HG03457 (cell line): ENCODE measurements around the gene PPP1R3C.

Source experiments
- ATAC-seq: cut with Tn5 transposase; IDR thresholded peaks from one replicate; pipeline ENCODE4 v1.9.1; 2021; ENCODE audit warnings: moderate number of reproducible peaks; ENCODE audit not compliant: unreplicated experiment

Gene PPP1R3C

DNA sequence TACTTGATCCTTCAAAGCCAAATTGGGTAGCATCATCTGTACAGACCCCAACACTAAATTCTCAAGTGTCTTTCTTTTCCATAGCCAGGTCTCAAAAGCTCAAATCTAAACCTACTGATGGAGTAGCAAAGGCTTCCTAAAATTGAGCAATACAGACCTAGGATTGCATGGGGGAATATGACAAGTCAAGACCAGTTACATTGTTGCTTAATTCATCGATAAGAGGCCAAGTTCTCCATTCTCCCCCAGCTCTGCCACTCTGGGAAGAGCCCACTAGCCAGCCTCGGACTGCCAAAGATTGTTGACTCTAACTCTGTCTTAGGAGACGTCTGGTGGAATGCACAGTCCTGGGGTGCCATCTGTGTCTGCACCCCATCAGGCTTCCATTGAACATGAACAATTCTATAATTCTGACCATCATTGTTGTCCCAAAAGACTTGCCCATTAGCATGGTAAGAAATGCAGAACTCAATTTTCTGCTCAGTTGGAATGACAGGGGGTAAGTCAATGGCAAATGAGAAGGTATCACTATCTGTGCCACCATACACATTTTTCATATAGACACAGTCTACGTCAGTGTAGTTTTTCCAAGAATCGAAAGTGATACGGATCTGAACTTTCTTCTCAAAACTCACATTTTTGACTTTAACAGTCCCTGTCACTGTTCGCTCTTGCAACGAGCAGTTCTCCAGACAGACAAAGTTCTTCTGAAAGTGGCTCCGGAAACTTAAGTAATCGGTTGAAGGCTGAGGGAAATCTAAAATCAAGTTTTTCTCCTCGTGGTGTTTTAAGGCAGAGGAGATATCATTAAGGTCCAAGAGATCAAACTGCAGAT is 2.9 kb downstream of the PPP1R3C start:
- no peak for ATAC-seq

DNA sequence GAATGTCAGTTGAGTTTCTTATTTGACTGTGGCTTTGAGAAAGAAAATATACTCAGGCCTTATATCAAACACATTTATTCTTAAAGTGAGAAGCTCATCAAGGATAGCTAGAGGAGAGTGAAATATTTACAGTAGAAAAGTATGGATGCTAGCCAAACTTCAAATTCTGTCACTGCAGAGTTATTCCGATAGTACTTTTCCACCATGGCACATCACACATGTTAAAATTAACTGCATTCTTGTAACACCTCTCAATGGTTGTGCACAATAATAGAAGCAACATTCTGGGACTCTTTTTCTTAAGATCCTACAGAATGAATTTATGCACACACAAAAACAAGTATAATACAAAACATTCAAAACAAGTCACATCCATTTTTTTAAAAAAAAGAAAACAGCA is 4.5 kb downstream of the PPP1R3C start:
- no peak for ATAC-seq

DNA sequence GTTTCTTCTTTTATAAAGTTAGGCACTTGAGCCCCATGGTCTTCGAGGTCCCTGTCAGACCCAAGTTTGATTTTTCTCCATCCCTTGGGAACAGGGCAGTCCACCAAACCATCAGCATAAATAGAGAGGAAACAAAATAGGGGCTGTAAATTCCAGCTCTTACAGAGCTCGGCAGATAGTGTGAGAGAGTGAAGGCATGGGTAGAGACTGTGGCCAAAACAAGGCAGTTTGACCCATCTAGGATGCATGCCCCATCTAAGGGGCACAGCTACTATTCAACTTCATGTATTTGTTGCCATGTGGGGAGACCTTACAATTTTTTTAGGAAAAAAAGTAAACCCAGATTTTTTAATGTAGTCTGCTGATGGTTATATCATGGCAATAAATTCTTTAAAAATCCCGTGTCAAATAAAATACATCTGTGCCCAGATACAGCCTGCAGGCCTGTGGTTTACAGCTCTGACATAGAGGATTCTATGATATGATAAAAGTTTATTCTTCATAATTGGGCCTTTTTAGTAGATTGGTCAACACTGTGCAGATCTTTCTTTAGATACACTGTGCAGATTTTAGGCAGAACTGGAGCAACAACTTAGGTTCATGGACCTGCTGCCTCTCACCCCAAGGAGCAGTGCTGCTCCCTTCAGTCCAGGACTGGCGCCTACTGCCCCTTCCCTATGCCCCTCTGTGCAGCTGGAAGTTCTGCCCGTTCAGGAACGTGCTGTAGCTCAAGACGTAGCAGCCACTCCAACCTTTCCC is 5.3 kb downstream of the PPP1R3C start:
- ATAC-seq, result no peak

DNA sequence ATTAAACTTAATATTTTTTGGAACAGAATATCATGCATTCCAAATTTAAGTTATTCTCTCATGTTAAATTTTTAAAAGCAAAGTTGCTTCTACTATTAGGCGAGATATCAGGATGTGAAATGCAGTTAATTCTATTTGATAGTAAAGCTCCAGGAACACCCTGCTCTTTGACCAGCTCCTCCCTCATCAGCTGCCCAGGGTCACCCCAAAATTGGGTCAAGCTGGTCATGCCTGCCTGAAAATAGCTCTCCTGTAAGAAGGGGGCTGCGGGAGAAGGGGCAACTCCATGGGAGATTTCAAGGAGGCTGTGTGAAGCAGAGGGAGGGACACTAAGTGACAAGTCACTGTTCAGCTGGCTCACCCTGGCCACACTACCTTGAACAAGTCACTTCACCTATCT is 5.9 kb downstream of the PPP1R3C start:
- ATAC-seq, result no peak

DNA sequence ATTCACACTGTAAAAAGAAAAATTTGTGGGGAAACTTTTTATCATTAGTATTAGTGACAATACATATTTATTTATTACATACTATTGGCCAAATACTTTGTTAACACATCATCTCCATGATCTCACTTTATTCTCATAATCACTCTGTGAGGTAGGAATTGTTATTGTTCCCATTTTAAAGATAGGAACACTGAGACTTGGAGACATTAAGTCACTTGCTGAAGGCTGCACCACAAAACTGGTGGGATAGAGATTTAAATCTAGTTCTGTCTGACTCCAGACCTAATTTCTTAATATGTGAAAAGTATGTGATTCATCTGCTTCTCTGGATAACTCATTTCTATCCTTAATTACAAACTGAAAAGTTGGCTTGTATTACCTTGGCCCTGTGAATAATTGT is 8.2 kb downstream of the PPP1R3C start:
- no peak for ATAC-seq

DNA sequence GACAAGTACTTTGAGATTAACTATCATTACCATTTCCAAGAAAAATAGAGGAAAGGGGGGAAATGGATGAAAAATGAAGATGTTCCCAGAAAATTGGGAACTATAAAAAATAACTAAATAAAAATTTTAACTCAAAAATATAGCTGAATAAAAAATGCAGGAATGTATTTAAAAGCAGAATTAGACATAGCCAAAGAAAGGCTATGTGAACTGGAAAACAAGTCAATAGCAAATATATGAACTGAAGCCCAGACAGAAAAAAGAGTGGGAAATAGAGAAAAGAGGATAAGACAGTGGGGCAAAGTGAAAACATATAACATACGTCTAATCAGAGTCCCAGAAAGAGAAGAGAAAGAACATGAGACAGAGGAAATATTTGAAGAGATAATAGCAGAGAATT is 10.3 kb downstream of the PPP1R3C start:
- ATAC-seq, result no peak

DNA sequence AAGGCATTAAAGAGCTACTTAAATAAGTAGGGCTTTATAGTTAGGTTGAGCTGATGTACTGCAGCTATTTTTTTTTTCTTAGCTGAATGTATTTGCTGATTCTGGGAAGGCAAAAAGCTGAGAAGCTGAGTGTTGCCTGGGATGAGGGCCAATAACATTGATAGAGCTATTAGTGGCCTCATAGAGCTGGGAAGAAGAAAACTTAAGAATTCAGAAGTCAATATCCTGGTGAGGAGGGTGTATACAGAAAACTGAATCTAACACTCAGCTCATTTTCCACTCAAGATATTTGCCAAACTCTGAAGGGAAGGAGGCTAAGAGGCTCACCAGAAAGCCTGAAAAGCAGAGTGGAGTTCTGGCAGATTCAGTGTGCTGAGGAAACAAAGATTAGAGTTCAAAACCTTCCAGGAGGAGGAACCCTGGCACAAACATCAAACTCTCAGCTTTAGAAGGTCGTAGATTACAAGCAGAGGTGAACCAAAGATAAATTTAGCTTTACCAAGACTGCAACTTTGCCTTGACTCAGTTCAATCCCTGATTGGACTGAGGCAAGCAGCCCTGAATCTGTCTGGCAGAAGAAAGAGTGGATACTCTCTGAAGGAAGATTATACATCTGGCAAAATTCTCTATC is 11.3 kb downstream of the PPP1R3C start:
- ATAC-seq, result no peak

DNA sequence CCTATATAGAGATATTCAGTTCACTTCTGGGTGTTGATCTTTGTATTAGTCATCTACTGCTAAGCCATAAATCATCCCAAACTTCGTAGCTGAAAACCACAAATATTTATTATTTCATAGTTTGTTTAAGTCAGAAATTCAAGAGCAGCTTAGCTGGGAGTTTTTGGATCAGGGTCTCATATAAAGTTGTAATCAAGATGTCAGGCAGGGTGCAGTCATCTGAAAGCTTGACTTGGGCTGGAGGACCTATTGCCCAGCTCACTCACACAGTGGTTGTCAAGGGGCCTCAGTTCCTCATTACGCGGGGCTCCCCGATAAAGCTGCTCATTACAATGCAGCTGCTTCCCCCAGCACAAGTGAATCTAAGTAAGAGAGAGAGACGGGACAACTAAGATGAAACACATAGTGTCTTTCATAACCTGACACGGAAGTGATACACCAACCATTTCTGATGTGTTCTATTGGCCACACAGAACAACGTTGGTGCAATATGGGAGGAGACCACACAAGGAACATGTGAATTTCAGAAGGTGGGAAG is 15.7 kb downstream of the PPP1R3C start:
- no peak for ATAC-seq

DNA sequence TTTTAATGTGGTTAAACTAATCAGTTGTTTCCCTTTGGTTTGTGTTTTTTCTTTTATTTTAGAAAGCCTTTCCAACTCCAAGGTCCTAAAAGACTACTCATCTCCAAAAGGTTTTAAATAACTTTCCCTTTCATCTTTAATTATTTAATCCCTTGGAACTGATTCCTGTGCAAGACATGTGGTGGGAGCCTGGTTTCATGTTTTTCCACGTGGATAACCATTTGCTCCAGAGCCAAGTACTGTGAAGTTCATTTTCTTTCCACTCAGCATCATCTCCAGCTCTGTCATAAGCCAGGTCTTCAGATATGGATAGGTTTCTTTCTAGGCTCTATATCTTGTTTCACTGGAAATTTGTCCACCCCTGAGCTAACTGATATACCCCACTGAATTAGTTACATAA is 16.7 kb downstream of the PPP1R3C start:
- no peak for ATAC-seq

DNA sequence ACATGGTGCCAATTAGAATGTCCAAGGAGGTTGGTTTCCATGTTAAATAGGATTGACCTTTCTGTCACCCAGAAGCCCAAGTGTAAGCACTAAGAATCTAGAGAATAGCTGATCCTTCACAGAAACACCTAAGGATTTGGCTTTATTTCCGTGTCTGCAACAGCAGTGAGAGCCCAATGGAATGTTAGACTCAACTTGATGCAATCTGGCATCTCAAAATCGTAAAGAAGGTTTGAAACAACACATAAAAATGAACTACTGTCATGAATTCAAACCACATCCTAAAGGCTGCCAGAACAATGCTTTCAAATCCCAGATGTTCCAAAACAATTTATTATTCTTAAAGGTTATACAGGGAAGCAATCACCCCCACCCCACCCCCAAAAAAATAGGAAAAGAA is 18.6 kb downstream of the PPP1R3C start:
- no peak for ATAC-seq

DNA sequence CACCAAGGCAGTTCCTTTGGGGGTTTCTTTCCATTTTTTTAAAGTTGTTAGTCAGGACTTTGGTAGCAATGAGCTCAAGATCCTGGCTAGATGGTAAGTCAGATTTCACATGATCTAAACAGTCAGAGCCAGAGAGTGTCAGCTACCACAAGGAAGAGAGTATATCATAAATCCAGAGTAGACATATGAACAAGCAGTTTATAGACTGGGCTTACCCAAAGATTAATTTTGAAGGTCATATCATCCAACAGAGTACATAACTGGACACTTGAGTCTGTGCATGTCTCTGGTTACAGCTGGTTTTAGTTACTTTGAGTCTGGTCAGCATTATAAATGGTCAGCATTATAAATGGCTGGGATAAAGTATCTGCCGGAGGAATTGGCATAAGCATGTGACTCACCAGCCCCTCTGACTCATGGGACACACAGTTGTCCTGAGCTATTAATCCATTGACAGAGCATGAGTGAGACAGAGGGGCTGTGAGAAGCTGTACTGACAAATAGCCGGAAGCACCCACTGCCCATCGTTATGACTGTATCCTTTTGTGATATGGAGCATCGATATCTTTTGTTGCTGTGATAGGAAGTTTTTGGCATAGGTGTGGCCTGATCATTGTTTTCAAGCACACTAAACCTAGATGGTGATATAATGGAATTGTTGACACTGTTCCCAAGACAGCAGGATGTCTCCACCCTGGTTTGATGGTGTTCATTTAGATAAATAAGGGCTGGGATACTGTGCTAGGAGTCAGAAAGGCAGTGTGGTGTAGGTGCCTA is 19.3 kb downstream of the PPP1R3C start:
- no peak for ATAC-seq

DNA sequence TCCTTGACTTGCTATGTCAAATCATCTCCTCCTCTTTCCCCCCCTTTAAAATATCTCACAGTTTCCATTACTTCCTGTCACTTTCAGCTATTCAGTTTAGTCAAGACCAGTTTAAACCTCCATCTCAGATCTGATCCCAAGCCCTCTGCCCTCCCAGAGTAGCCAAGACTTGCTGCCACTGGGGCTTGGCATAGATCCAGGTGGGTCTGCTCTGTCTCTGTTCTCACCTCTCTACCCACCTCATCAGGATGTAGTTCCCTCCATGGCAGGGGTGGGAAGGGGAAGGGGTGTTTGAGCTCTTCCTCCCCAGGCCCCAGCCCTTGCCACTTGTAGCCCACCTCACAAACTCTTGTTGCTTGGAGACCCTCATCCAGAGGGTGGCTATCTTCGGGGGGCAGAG is 22.0 kb downstream of the PPP1R3C start:
- no peak for ATAC-seq

DNA sequence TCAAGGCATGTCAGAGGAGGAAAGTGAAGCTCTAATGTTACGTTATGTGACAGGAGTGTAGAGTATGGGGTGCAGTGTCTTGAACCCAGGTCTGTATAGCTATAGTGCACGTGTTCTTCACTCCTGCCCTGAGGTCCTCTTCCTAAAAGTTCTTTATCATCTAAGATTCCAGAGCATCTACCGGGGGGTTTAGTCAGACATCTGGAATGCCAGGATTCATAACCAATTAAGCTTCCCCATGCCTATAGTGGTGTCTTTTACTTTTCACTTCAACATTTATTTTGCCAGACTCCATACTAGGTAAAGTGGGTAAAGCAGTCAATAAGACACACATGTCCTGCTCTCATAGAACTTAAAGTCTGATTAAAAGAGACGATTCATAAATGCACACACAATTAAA is 22.4 kb downstream of the PPP1R3C start:
- ATAC-seq, result no peak

DNA sequence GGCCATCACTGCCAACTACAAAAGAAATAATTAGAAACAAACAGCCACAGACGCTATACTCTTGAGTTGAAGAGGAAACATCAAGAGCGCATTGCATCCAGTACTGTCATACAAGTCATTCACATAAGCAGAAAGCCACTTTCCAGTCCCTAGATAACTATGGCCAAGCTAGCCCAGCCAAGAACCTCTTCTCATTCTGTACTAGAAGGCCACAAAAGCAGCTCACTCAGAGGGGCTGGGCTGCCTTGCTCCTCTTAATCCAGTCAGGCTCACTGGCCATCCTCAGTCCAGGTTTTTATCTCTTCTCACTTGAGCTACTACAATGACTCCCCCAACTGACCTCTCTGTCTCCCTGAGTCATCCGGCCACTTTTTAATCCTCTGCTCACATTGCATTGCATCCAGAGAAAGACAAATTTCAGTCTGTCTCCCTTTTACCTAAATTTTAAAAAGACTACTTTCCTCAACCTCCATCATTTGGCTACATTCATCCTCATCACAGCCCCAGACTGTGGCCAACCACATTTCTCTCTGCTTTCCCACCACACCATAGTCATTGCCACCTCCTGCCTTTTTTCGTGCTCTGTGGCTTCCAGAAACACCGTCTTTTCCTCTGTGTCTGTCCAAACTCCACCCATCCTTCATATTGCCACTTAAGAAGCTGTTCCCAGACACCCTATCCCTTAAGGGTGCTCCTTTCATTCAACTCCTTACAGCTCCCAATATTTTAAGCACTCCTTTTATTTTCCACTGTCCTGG is 25.0 kb downstream of the PPP1R3C start:
- ATAC-seq, result no peak

DNA sequence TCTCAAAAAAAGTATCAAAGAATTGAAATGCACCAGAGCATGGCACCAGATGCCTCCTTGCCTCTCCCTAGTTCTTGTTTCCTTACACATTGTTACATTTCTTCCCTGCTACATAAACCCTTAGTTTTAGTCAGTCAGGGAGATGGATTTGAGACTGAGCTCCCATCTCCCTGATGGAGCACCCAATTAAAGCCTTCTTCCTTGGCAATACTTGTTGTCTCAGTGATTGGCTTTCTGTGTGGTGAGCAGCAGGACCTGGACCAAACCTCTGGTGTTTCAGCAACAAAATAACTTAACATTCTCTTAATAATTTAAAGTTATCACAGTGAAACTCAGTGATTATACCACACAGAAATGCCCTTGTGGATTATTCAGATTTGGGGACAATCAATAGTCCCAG is 26.9 kb downstream of the PPP1R3C start:
- no peak for ATAC-seq

DNA sequence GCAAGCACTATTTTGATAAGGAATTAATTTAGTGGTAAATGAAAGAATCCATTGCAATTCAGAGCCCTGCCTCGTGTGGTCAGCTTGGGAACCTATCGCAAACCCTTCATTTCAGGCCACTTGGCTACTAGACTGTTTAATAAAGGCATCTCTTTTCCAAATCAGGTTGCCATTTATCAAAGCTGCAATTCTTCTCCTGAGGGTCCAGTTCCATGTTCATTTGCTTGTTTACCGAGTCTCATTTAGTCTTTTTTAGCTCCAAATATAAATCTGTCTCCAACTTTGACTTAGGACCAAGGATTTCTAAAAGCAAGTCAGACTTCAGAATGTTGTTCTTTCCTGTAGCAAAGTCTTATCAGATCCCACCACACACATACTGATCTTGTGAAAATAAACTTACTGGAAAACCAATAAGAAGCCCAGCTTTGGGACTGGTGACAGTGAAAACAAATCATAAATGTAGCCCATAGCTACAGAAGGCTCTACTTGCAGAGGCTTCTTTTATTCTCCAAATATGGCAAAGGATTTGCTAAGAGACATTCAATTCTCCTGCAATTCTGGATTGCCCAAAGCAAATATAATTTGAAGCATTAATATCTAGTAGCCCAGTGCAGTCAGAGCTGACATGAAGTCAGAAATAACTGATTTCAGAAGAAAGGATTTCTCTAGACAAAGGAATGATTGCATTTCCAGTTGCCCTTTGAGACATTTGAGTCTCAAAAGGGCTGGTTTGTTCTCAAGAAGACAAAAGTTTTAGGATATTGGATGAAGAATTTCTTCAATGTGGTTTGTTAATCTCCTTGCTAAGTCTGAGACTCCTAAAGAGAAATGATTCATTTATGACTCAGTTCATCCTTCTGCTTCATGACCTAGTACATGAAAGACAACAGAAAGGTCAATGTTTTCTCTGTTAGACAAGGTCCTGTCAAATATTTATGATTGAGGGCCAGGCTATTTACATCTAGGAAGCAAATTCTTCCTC is 28.0 kb downstream of the PPP1R3C start:
- ATAC-seq, result no peak

DNA sequence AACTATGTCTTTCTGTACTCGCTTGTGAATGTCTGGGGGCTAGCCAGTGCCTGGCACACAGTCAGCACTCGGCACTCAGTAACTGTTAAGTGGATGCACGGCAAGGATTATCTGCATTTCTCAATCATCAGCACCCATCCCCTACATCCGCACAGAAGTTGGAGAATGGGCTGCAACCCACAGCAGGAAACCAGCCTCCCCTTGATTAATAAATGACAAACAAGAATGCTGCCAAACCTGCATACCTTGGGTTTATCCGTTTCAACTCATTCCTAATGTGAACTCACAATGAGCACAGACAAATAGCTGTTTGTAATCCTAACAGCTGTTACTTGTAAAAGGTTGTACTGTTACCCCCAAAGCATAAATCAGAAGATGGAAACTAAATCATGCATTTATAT is 28.9 kb downstream of the PPP1R3C start:
- no peak for ATAC-seq

DNA sequence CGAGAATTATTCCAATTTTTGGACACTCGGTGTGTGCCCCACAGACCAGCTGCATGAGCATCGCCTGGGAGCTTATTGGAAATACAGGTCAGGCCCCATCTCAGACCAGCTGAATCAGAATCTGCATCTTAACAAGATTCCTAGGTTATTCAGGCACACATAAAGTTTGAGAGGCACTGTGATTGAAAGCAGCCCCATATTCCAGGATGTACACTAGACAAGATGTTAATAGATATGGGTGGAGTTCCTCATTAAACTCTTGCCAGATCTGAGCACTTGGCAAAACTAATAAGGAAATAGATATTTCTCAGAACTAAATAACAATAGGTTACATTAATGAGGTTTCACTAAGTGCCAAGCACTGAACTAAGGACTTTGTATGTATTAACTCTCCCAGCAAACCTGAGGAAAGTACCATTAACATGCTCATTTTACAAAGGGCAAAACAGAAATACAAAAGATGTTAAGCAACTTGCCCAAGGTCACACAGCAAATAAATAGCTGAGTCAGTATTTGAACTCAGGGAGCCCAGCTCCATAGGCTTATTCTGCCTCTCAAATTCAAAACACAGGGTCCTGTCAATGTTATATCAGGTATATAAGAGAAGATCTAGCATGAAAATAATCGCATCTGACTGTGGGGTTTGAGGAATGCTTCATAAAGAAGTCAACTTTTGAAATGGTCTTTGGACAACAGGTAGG is 29.9 kb downstream of the PPP1R3C start:
- ATAC-seq, result no peak
